Measurements from ENCODE around the gene FAM168A.

FAM168A gene

DNA sequence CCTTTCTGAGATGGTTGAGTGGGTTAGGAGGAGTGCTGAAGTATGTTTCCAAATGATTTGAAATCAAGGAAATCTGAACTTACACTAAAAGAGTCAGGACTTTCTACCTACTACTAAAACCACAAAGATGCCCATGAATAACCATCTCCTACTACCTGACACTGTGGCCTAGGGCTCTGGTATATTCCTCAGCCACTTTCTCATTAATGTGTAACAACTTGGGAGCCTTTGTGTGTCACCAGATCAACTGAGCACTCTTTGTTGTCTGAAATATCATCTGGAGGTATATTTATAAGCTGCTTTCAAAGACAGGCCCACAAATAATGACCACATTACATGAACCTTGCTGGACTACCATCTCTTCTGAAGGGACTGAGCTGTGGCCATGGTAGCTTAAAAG is 177.8 kb downstream of the FAM168A start:
- no peak for DNase-seq

DNA sequence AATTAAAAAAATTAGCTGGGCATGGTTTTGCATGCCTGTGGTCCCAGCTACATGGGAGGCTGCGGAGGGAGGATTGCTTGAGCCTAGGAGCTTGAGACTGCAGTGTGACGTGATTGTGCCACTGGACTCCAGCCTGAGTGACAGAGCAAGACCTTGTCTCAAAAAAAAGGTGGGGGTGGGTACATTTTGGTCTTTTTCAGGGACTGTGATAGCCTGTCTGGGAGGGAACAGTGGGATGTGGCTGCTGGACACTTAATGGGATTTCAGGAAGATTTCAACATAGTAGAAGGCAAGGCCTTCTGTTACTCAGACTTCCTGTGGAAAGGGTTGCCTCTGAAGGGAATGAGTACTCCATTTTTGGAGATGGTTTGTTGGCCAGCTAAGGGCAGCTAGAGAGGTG is 181.1 kb downstream of the FAM168A start:
- no peak for DNase-seq

DNA sequence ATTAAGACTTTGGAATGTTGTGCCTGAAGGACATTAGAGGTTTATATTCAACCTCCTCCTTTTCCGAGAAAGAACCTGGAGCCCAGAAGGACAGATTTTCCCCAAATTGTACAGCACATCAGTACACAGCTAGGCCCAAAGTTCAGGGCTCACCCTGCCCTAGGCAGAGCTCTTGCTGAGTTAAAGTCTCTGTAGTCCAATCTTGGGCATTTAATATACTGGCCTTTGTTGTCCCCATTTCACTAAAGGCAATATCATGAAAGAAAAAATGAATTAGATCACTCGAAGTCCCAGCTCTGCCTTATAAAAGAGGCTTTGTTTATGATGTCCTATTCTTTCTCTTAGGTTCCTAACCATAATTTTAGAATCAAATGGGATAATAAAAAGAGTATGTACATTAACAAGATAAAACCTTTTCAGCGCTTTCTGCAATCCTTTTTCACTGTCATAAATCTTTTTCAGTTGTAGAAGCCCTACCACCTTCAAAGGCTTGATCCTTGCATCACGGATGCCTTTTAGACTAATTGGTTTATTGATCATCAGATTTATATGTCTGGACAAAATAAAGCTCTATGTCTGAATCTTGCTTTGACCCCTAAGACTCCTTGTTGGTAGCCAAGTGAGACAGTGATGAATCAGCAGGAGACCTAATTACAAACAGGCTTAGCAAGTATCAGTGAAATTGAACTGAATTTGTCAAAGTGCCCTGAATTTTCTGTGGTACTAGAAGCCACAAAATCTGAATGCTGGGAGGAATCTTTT is 181.9 kb downstream of the FAM168A start:
- DNase-seq: no peak

DNA sequence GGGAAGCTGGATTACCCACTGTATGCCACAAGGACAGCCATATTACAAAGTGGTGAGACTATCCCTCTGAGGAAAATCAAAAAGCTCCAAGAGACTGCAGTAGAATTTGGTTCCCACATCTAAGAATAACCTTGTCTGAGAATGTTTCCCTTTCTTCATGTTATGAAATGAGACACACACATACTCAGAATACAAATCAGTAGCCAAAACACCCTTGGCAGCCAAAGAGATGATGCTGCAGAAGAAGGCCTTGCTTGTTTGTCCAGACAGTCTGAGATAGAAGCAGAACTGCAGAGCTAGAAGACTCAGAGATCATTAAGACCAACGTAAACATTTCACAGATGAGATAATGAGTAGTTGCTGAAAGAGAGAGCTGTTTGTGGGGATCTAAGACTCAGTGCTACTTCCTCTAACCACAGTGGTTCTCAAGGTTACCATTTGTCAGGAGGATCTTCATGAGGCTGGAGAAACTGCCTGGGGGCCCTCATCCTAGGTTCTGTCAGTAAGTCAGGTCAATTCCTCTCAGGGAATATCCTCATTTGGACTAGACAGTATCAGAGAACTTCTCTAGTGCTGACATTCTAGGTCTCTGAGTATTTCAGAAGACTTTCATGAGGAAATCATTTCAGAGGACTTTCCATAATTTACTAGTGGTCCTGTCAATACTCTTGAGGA is 182.8 kb downstream of the FAM168A start:
- DNase-seq: no peak

DNA sequence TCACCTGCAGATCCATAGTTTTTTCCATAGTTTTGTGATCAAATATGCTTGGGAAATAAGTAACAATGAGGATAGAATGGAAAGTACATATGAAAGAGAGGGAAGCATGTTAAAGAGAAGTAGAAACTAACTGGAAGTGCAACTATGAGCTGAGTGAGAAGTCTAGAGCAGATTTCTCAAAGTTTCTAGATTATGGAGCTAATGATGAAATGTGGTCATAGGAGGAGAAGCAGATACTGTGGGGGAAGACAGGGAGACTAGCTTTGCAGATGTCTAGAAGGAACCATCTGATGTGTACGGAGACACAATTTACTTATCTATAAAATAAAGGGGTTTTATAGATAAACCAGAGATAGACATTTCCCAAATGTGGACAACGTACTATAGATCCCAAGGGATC is 184.7 kb downstream of the FAM168A start:
- no peak for DNase-seq

DNA sequence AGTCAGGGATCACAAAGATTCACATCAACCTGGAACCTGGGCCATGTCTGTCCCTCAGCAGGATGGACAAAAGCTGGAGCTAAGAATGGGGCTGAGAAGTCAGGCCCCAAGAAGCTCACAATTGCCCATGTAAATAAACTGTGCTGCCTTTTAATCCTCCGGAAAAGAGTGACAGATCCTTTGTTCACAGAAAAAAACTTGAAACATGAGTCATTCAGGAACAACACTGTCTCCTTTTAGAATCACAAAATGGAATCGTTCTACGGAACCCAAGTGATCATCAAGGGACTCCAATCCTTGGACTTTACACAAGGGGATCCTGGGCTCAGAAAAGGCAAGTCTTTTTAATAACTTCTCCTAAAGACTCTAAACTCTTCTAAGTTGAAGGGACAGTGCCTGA is 185.6 kb downstream of the FAM168A start:
- DNase-seq: no peak

DNA sequence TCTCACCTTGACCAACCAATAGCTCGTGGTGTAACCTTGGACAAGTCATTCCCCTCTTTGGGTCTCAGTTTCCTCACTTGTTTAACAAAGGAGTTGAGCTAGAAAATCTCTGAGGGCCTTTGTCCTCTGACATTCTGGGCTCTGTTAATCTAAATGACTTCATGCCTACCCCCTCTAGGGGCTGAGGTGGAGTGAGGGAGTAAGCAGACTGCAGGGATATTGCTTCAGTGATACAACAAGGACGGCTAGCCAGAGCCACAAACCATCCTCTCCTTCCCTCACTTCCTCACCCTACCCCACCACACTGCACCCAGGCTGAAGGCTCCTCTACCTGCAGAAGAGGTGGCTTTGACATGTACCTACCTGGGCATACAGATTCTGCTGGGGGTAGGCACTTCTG is 186.9 kb downstream of the FAM168A start:
- no peak for DNase-seq

DNA sequence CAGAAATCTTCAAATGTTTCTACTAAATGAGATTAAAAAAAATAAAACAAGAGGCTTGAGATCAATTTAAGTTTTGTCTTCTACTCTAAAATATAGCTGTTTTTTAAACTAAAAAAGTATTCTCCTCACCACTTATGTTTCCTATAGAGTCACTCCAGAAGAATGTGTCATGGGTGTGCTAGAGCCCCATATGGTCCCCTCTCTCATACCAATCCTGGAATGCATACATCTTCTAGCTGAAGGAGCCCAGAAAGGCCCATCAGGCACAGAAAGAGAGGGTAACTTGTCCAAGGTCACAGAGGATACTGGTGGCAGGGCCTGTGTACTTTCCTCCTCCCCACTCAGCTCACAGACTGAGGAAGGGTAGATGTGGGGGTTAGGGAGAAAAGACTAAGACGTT is 187.3 kb downstream of the FAM168A start:
- DNase-seq: no peak

DNA sequence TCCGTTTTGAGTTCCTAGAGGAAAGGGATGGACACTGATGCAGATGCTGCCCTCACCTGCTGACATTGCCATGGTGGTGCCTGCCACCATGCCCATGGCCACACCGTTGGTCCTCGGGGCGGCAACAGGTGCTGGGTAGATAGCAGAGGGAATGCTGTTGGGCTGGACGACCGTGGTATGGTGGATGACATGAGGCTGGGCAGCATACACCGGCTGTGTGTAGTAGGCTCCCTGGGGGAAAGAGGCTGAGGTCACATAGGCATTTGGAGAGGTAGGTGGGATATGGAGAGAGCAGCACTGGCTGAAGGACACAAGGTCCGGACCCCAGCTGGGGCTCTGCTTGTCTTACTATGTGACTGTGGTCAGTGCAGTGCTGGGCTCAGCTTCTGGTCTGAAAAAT is 188.5 kb downstream of the FAM168A start:
- DNase-seq: no peak

DNA sequence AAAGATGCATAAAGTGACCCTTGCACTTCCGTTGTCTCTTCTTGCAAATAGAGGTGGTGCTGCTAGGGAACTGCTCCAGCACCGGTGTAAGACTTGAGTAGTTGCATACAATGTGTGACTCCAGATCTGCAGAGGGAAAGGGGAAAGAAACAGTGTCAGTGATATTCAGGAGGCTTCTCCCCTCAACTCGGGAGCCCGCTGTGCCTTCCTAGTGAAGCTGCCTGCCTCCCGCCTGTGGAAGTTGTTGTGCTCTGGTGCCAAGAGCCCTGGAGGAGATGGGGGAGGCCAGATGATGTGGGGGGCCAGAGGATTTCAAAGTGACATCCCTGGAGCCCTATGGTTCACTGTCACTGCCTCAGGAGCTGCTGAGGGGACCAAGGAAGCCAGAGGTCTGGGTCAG is 191.3 kb downstream of the FAM168A start:
- DNase-seq: no peak

DNA sequence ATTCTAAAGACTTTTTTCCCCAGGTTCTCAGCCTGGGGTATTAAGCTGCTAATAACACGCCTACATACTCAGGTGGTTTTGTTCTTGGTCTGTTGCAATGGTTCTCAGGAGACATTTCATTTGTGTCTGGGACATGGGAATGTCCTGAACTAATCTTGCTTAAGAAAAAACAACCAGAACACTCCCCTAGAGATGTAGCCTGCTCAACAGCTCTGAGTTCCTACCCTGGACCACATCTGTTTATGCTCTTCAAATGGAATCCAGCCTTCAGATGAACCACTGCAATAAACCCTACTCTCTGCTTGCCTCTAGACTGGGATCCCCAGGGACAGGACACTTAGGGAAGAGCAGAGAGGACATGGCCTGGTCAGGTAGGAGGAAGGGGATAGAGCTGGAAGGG is 191.8 kb downstream of the FAM168A start:
- no peak for DNase-seq

DNA sequence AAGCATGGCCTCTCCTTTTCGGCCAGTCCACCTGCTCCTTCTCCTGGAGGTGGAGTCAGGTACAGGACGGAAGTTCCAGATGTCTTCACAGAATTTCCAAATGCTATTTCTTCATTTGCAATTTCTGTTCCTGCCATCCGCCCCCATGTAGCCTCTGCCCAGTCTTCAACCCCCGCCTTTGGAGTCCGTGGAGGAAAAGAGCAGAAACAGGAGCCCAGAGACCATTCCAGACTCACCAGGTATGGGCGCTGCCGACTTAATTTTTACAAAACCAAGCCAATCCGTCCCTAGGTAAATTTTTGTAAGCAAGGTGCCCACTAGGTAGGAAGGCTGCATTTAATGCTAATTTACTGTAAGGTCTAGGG is 192.8 kb downstream of the FAM168A start:
- no peak for DNase-seq

DNA sequence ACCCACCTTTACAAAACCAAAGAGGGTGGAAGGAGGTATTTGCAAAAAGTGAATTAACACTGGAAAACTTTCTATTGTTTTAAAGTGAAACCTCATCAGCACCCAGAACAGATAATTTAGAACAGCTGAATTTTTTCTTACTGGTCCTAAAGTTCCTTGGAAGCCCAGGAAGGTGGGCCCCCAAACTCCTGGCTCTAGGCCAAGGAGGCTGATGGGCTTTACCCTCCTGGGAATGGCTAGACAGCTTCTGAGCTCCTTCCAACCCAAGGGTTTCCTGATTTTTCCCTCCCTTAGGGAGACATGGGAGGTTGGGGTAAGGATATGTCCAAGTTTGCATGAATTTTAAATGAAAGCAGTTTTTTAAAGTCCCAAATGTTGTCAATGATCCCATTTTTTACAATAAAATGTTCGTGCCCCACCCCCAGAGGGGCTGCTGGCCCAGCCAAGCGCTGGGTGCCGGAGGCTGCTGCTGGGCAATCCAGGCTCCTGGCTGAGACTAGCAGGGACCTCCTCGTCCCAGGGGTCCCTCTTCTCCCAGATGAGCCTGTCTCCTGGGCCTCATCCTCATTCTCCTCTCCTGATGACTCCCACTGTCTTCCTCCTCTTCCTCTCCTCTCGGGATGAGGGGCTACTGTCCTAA is 193.3 kb downstream of the FAM168A start:
- DNase-seq: no peak

DNA sequence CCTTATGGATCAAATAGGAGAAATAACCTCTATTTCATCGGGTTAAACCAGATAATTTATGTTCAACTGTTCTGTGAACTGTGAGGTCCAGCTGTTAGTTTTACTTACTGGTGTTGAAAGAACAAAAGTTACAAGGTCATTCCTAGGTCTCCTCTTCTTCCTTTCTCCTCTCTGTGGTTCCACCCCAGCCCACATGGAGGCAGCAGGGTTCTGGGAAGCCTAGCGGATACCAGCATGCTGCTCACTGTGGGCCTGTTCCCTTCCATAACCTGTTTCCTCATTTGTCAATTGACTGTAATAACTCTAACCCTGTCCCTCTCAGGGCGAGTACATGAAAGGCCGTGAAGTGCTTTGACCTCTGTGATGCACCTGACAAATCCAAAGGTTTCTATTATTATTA is 193.9 kb downstream of the FAM168A start:
- DNase-seq: no peak

DNA sequence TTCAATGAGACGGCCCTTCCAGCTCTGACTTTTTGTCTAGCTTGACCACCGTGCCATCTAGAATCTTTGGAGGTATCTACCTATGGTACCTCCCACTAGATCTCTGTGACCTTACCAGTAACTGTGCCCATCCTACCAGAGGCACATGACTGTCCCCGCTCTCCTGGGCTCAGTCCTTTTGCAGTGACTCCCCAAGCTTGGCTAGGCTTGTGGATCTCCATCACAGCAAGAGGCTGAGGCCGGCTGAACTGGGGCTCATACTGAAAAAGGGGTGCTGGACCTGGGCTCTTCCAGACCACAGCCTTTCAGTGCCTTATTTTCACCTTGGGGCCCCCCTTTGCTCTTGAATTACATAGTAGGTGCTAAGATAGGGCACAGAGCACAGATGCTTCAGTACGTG is 194.4 kb downstream of the FAM168A start:
- no peak for DNase-seq

DNA sequence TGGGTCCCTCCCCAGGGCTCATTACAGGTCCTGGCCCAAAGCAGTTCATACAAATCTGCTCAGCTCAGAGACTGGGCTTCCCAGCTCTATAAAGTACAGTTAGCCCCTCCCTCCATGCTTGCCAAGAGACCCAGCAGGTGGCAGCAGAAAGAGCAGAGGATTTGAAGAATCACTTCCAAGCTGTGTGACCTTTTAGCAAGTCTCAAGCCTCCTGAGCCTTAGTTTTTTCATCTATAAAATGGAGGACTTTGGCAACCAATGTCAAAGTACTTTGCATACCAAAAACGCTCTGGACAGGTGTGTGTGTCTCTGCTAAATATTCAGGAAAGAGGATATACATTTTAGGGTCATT is 195.1 kb downstream of the FAM168A start:
- DNase-seq: no peak

DNA sequence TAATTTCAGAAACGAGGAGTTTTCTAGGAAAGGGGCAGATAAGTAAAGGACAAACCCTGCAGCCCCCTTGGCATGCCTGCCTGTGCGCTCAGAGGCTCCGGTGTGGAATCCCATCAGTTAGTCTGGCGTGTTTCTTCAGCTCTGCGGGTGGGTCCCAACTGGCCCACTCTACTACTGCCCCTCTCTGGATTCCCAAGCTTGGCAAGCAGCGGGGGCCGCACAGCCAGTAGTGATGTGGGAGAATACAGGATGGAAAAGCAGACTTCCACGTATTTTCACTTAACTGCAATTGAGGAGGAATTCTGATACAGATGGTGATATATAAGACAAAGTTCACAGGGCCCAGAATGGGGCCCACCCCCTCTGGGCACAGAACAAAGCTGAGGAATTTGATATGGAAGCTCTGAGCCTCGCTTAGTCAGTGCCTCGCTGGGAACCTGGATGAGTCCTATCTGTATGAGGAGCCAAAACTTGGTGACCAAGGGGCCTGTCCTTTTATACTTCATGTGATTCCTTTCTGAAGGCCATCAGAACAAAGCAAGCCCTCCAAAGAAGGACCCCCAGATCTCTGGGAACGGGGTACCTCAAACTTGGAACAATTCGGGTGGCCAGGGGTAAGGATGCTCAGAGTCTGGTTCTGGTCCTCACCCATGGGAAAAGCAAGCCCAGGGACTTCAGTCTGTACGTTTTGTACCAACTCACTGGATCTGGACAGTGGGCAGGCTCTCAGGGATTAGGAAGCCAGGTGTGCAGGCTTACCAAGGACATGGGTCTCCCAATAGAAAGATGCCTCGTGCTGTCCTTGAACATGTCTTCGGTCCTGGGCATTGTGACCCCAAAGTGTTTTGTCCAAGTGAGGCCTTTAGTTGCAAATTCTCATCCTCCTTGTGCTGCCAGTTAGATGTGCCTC is 195.7 kb downstream of the FAM168A start:
- no peak for DNase-seq

DNA sequence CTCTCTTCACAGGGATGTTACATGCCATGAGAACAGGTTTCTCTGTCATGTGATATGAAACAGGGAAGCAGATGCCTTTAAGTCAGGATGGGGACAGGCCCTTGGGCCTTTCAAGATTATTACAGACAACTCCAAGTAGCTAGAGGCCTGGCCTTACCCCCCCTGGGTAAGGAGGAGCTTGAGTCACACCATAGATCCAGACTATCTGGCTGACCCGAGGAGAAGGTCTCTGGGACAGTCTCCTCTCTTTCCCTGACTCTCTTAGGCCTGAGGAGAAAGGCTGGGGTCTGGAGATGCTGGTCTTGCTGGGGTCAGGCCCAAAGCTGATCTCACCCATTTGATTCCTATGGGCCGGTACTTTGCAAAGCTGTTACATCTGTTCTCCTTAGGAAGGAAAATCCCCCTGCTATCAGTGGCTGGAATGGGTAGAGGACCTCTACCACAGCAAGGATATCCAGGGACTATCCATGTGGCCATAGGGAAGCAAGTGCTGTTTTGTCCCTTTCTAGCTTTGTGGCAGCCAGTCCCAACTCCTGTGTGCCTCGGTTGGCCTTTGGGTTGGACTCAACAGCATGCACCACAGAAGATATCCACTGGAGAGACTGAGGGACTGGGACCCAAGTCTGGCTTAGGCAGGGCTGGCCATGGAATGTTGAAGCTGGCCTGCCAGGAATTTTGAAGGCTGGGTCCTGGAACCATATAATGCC is 196.5 kb downstream of the FAM168A start:
- DNase-seq: no peak

DNA sequence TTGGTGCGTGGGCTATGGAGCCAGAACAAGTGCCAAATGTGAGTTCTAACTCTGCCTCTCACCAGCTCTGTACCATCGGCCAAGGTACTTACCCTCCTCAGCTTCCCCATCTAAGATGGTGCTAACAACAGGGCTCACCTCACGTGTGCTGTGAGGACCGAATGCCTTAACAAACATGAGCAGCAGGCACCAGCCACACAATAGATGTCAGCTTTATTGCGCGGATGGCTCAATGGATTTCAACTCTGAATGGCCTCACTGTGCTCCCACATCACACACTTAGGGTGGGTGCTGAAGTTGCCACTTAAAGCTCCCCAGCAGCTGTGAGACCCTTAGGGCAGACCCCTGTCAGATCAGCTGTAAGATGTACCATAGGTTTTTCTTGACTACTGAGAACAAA is 197.6 kb downstream of the FAM168A start:
- no peak for DNase-seq

DNA sequence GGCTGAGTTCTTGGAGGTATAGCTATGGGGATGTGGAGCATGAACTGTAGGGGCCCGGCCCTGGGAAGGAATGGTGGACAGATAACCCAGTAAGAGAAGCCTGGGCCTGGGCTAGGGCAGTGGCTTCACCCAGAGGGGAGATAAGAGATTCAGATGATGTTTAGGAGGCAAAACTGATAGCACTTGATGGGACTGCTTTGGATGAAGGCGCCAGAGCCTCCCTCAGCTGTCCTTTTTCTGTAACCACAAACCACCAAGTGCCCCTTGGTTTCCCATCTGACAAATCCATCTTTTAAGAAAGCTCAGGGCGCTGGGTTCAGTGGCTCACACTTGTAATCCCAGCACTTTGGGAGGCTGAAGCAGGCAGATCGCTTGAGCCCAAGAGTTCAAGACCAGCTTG is 198.3 kb downstream of the FAM168A start:
- DNase-seq: no peak

DNA sequence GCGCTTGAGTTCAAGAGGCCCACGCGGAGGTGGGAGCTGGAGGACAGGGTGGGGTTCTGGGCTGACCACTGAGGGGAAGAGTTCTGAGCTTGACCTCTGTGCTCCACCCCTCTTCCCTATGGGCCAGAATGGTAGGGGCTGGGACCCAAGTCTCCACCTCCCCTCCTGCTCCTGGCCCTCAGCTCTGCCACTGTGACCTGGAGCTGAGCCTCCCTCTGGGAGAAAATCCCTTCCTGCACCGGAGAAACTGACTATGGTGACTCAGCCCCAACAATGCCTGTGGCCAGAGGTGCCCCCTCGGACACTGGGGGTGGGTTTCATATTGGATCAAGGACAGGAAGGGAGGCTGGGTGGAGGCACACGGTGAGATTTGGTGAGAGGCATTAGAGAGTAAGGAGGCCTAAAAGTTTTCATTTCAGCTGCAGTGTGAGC is 198.7 kb downstream of the FAM168A start:
- no peak for DNase-seq

DNA sequence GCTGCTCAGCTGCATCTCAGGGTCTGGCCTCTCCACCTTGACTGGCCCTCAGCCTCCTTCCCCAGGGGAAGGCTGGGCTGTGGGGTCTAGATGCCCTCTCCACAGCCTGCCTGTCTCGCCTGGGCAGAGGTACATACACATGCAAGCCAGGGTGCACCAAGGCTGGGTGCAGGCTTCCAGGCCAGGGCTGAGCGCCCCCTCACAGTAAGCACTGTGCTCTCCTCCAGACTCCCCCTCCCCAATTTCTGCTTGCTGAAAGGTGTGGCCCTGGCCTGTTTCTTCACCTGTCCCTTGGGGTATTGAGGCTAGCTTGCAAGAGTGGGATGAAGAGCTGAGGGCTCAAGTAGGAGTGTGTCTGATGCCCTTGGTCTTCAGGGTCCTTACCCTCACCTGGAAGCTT is 199.2 kb downstream of the FAM168A start:
- no peak for DNase-seq

DNA sequence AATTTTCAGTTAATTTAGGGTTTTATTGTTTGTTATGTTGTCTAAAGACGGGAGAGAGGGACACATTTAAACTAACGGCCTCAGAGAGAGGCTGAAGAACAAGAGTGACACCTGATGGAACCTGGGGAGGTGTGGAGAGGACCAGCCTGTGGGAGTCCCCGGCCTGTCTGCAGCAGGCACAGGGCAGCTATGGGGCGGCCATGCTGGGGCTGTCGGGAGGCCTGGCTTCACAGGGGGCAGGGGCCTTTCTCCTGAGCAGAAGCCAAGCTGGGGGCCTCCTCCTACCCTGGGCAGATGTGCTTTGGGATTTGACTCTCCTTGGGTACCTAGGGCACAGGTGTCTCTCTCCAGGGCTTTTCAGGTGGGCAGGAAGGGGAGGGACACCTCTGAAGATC is 199.8 kb downstream of the FAM168A start:
- DNase-seq: no peak
